GM12892 (cell line): ENCODE measurements around the gene ANO7.
"Not testable (repeated sequence)": the region's sequence is repeated elsewhere in the genome, so short reads cannot be mapped to it uniquely, and the experiment has no call there.

Experiments used
- DNase-seq: peaks from one replicate; pipeline ENCODE4 v3.0.0; 2011; ENCODE audit not compliant: insufficient read length
- FAIRE-seq: peaks from 2 replicates; lab custom pipeline; 2011; peaks lifted over from hg19 to GRCh38; lab: Jason Lieb, UNC
- POLR2A ChIP-seq: IDR thresholded peaks from 2 replicates; pipeline ENCODE4 v1.6.1; 2011; ENCODE audit warnings: low read depth, low read length, control low read depth
- POLR2AphosphoS5 ChIP-seq: IDR thresholded peaks from 2 replicates; pipeline ENCODE4 v1.6.1; 2011; ENCODE audit warnings: low read depth, low read length, control low read depth
- TAF1 ChIP-seq: IDR thresholded peaks from 2 replicates; pipeline ENCODE4 v1.6.1; 2011; ENCODE audit warnings: low read depth, mild to moderate bottlenecking, control low read depth, low read length, borderline replicate concordance

The ANO7 gene

GRCh38 chr2:241184901-241185300 is 3.6 kb upstream of the ANO7 start:
- FAIRE-seq = no peak
- TF ChIP-seq TAF1 (no peak), POLR2AphosphoS5 (no peak), POLR2A (no peak)
- no peak for DNase-seq

DNA sequence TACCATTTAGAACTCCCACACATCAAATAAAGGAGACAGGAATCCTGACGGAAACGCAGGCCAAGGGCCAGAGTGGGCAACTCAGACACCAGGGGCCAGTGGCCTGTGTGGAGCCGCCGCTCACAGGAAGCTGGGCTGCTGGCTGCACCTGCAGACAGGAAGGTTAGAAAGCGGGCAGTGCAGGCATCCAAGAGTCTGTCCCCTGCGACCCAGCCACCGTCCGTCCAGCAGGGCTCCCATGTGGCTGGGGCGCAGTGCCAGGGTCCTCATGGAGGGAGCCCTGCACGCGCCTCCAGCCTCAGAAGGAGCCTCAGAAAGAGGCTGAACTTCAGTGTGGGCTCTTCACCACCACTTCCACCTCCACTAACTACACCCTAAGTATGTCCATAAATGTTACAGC is 2.5 kb upstream of the ANO7 start:
- FAIRE-seq (no peak), DNase-seq (no peak)
- TF ChIP-seq TAF1 (no peak), POLR2AphosphoS5 (no peak), POLR2A (no peak)

DNA sequence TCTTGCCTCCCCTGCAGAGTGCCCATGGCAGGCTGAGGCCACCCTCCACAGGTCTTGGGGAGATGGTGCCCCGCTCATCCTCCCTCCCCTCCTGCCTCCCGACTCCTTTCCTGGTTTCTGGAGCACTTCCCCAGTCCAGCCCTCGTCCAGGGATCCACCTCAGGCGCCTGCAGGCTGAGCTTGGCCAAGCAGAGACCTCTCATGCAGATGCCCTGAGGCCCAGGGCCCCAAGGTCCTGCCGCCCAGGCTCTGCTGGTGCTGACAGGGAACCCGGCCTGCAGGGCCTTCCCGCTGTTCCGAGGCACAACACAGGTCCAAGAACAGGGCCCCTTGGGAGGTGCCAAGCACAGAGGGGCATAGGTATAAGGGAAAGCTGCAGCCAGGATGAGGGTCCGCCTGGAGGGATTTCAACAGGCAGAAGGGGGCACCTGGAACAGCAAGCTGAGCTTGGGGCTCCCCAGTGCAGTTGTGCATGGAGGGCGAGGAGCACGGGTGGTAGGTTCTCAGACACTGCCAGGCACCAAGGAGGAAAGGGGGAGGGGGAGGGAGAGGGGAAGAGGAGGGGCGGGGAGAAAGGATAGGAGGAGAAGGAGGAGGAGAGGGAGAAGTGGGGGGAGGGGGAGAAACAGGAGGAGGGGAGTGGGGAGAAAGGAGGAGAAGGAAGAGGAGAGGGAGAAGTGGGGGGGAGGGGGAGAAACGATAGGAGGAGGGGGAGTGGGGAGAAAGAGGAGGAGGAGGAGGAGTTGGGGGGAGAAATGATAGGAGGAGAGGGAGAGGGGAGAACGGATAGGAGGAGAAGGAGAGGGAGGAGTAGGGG is 1.2 kb upstream of the ANO7 start:
- FAIRE-seq = no peak
- TF ChIP-seq POLR2A = no peak
- DNase-seq = no peak

- no peak for DNase-seq
- no peak for TF ChIP-seq TAF1
- TF ChIP-seq POLR2AphosphoS5 = no peak
- TF ChIP-seq POLR2A = no peak
- no peak for FAIRE-seq
Measured at GRCh38 chr2:241187918-241188234, 601 bp upstream of the ANO7 start.

- FAIRE-seq (no peak), DNase-seq (no peak)
- TF ChIP-seq TAF1 (no peak), POLR2AphosphoS5 (no peak), POLR2A (no peak)
Measured at GRCh38 chr2:241189093-241189855, 797 bp downstream of the ANO7 start.

- no peak for DNase-seq
- TF ChIP-seq TAF1 (no peak), POLR2A (no peak)
- FAIRE-seq = no peak
Measured at GRCh38 chr2:241189856-241190201, 1.4 kb downstream of the ANO7 start.

GRCh38 chr2:241190291-241190981 is 2.0 kb downstream of the ANO7 start:
- no peak for TF ChIP-seq POLR2AphosphoS5
- no peak for TF ChIP-seq POLR2A
- no peak for TF ChIP-seq TAF1
- FAIRE-seq (no peak), DNase-seq (no peak)

DNA sequence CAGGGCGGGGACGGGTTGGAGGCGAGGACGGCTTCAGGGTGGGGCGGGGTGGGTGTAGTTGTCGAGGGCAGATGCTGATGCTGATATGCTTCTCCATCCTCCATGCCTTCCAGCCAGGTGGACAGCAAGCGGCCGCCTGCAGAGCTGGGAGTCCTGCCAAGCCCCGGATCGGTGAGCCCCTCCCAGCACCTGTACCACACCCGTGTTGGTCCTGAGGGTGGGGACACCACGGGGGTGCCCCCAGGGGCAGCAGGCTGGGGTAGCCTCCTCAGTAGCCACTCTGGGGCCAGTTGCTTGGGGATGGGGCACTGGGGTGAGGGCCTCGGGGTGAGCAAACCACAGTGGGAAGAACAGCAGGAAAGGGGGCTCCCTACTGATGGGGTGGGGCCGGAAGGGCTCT is 2.6 kb downstream of the ANO7 start:
- no peak for DNase-seq
- no peak for FAIRE-seq
- no peak for TF ChIP-seq POLR2AphosphoS5
- no peak for TF ChIP-seq POLR2A
- no peak for TF ChIP-seq TAF1

- no peak for DNase-seq
- TF ChIP-seq TAF1 (no peak), POLR2A (no peak), POLR2AphosphoS5 (no peak)
- no peak for FAIRE-seq
Measured at GRCh38 chr2:241193271-241193670, 4.8 kb downstream of the ANO7 start.

GRCh38 chr2:241194811-241195210 is 6.3 kb downstream of the ANO7 start:
- FAIRE-seq = no peak
- DNase-seq = no peak

GRCh38 chr2:241195506-241196130 is 7.1 kb downstream of the ANO7 start:
- TF ChIP-seq POLR2AphosphoS5 (no peak), TAF1 (no peak), POLR2A (no peak)
- FAIRE-seq = no peak
- DNase-seq = no peak

More at GRCh38 chr2:241194811-241195210, 6.3 kb downstream of the ANO7 start:
- TF ChIP-seq POLR2A (no peak), TAF1 (no peak), POLR2AphosphoS5 (no peak)

- DNase-seq, FAIRE-seq: not testable (repeated sequence)
Measured at GRCh38 chr2:241197246-241197645, 8.8 kb downstream of the ANO7 start.
